ENCODE data around the gene MED13. TPM values are rescaled to one million over a fixed set of nuclear protein-coding genes. Genes with fewer than 3 reads are reported as not detected.

Gene MED13
- total RNA-seq, 1 experiment from 2014 or later: 49.4 TPM

GRCh38 chr17:62105861-62106260, 40.8 kb upstream of the MED13 start:
- CTCF ChIA-PET: no interaction called here
- H3K9me3 ChIP-seq (ENCODE audit: insufficient read depth, low read depth): no peaks in the 10 kb centered on the region
- no peak overlapping the region for H3K4me2 ChIP-seq
- BruUV-seq (replicated peaks): no TSS peak
- H2AFZ ChIP-seq: no peak overlapping the region
- no peak overlapping the region for H3K4me3 ChIP-seq
- no peaks in the 10 kb centered on the region for H3K36me3 ChIP-seq (ENCODE audit: low read depth)
- H3F3A ChIP-seq (ENCODE audit: insufficient read depth, low read depth): no peaks in the 10 kb centered on the region
- no peaks in the 10 kb centered on the region for H3K79me2 ChIP-seq (ENCODE audit: low read depth)
- H3K27ac ChIP-seq: no peak overlapping the region
- H3K9me2 ChIP-seq (ENCODE audit: insufficient read depth): no peaks in the 10 kb centered on the region
- POLR2A ChIA-PET (ENCODE audit: unreplicated experiment): no interaction called here
- H3K27me3 ChIP-seq (ENCODE audit: insufficient read depth, low read depth): no peaks in the 10 kb centered on the region
- no peaks in the 10 kb centered on the region for H4K20me1 ChIP-seq (ENCODE audit: insufficient read depth)
- no peak for DNase-seq
- H3K4me1 ChIP-seq (replicated peaks; ENCODE audit: insufficient read depth): peaks cover 4% of the 10 kb centered on the region; the same call in 1 of the 2 replicates
- TF ChIP-seq, protein P1, sequence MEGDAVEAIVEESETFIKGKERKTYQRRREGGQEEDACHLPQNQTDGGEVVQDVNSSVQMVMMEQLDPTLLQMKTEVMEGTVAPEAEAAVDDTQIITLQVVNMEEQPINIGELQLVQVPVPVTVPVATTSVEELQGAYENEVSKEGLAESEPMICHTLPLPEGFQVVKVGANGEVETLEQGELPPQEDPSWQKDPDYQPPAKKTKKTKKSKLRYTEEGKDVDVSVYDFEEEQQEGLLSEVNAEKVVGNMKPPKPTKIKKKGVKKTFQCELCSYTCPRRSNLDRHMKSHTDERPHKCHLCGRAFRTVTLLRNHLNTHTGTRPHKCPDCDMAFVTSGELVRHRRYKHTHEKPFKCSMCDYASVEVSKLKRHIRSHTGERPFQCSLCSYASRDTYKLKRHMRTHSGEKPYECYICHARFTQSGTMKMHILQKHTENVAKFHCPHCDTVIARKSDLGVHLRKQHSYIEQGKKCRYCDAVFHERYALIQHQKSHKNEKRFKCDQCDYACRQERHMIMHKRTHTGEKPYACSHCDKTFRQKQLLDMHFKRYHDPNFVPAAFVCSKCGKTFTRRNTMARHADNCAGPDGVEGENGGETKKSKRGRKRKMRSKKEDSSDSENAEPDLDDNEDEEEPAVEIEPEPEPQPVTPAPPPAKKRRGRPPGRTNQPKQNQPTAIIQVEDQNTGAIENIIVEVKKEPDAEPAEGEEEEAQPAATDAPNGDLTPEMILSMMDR (conservative IDR thresholded peaks at IDR 0.05): no peak
- no peak for TF ChIP-seq EZH2 (IDR thresholded peaks at IDR 0.05; ENCODE audit: low read depth)
- intact Hi-C loops (cut with micrococcal nuclease; ENCODE audit: unreplicated experiment): loop anchor here (5.0 kb wide), 2 partner anchors 121 to 269 kb away; no protein-coding TSS in a partner anchor

- no peak overlapping the region for H3K4me3 ChIP-seq
- H3K4me1 ChIP-seq (replicated peaks; ENCODE audit: insufficient read depth): peaks cover 4% of the 10 kb centered on the region; the same call in 1 of the 2 replicates
- H3K27me3 ChIP-seq (ENCODE audit: insufficient read depth, low read depth): no peaks in the 10 kb centered on the region
- no peaks in the 10 kb centered on the region for H3K36me3 ChIP-seq (ENCODE audit: low read depth)
- ChIA-PET CTCF (interaction anchor here (0.5 kb wide), 1 partner anchor 17 kb away, joined by 8 read pairs; no protein-coding TSS in a partner anchor), POLR2A (ENCODE audit: unreplicated experiment) (no interaction called here)
- H3K9me2 ChIP-seq (ENCODE audit: insufficient read depth): no peaks in the 10 kb centered on the region
- BruUV-seq (replicated peaks): no TSS peak
- intact Hi-C loops (cut with micrococcal nuclease; ENCODE audit: unreplicated experiment): loop anchor here (5.0 kb wide), 2 partner anchors 122 to 268 kb away; no protein-coding TSS in a partner anchor
- no peak overlapping the region for H2AFZ ChIP-seq
- TF ChIP-seq, protein P1 (conservative IDR thresholded peaks at IDR 0.05): no peak
- no peak for TF ChIP-seq EZH2 (IDR thresholded peaks at IDR 0.05; ENCODE audit: low read depth)
- H3K79me2 ChIP-seq (ENCODE audit: low read depth): no peaks in the 10 kb centered on the region
- no peak overlapping the region for H3K4me2 ChIP-seq
- no peaks in the 10 kb centered on the region for H3F3A ChIP-seq (ENCODE audit: insufficient read depth, low read depth)
- H3K27ac ChIP-seq: no peak overlapping the region
- no peaks in the 10 kb centered on the region for H3K9me3 ChIP-seq (ENCODE audit: insufficient read depth, low read depth)
- H4K20me1 ChIP-seq (ENCODE audit: insufficient read depth): no peaks in the 10 kb centered on the region
- DNase-seq: no peak
Observed at GRCh38 chr17:62105357-62105756, 40.3 kb upstream of the MED13 start.

- BruUV-seq (replicated peaks): no TSS peak
- Histone ChIP-seq H4K20me1 (ENCODE audit: insufficient read depth) (no peaks in the 10 kb centered on the region), H3K9me3 (ENCODE audit: insufficient read depth, low read depth) (no peaks in the 10 kb centered on the region), H3K79me2 (ENCODE audit: low read depth) (no peaks in the 10 kb centered on the region), H3K9me2 (ENCODE audit: insufficient read depth) (no peaks in the 10 kb centered on the region), H3K4me2 (no peak overlapping the region), H2AFZ (no peak overlapping the region), H3K36me3 (ENCODE audit: low read depth) (no peaks in the 10 kb centered on the region), H3K4me3 (no peak overlapping the region), H3K27me3 (ENCODE audit: insufficient read depth, low read depth) (no peaks in the 10 kb centered on the region), H3K27ac (no peak overlapping the region), H3F3A (ENCODE audit: insufficient read depth, low read depth) (no peaks in the 10 kb centered on the region), H3K4me1 (replicated peaks; ENCODE audit: insufficient read depth) (no peaks in the 10 kb centered on the region)
- ChIA-PET POLR2A (ENCODE audit: unreplicated experiment) (interaction anchor here (0.6 kb wide), 1 partner anchor 34 kb away, joined by 5 read pairs; no protein-coding TSS in a partner anchor), CTCF (interaction anchor here (1.0 kb wide), 1 partner anchor 8 kb away, joined by 4 read pairs; no protein-coding TSS in a partner anchor)
- intact Hi-C loops (cut with micrococcal nuclease; ENCODE audit: unreplicated experiment): no loop called here
- TF ChIP-seq, protein P1 (conservative IDR thresholded peaks at IDR 0.05): no peak
- TF ChIP-seq EZH2 (IDR thresholded peaks at IDR 0.05; ENCODE audit: low read depth): no peak
- DNase-seq: no peak
Observed at GRCh38 chr17:62101515-62101914, 36.4 kb upstream of the MED13 start.

Measured in PC-9 (cell line).